Activated CD8-positive, alpha-beta memory T cell treated with anti-CD3 and anti-CD28 coated beads, Interleukin-2, amount 50 U/mL, for 24 hours (primary cell): ENCODE data around the gene NCMAP.

Experiments used
- DNase-seq: peaks from one replicate; pipeline ENCODE4 v3.0.0-alpha.2; 2020; ENCODE audit errors: extremely low read depth

NCMAP gene

GRCh38 chr1:24621121-24621520 lies 65.2 kb downstream of the NCMAP start:
- DNase-seq: no peak

GRCh38 chr1:24622218-24622617 lies 66.3 kb downstream of the NCMAP start:
- DNase-seq: no peak

GRCh38 chr1:24632832-24633175 lies 76.9 kb downstream of the NCMAP start:
- no peak for DNase-seq

- DNase-seq: no peak
Measured at GRCh38 chr1:24635195-24635843, 79.4 kb downstream of the NCMAP start.

- no peak for DNase-seq
Measured at GRCh38 chr1:24636661-24637357, 80.9 kb downstream of the NCMAP start.

- no peak for DNase-seq
Measured at GRCh38 chr1:24639094-24639493, 83.2 kb downstream of the NCMAP start.

GRCh38 chr1:24639881-24640280 lies 84.0 kb downstream of the NCMAP start:
- no peak for DNase-seq

GRCh38 chr1:24640288-24640687 lies 84.4 kb downstream of the NCMAP start:
- no peak for DNase-seq

GRCh38 chr1:24641646-24642151 lies 85.8 kb downstream of the NCMAP start:
- no peak for DNase-seq

GRCh38 chr1:24642481-24643362 lies 86.8 kb downstream of the NCMAP start, which contains the start of gene SRRM1:
TSS of gene SRRM1 (plus strand) at chr1:24643302. CDS start at chr1:24643327, 25 bp downstream.
- peak; percentile 96 for DNase-seq

- DNase-seq: peak; percentile 4
Measured at GRCh38 chr1:24643363-24644099, 87.6 kb downstream of the NCMAP start.

- no peak for DNase-seq
Measured at GRCh38 chr1:24644100-24644384, 88.2 kb downstream of the NCMAP start.

GRCh38 chr1:24648919-24649318 lies 93.0 kb downstream of the NCMAP start:
- no peak for DNase-seq

- no peak for DNase-seq
Measured at GRCh38 chr1:24652382-24652781, 96.5 kb downstream of the NCMAP start.

GRCh38 chr1:24654010-24654409 lies 98.1 kb downstream of the NCMAP start:
- DNase-seq: no peak

- DNase-seq: no peak
Measured at GRCh38 chr1:24656046-24656445, 100.2 kb downstream of the NCMAP start.

GRCh38 chr1:24657781-24658180 lies 101.9 kb downstream of the NCMAP start:
- no peak for DNase-seq
